HepG2 (cell line): ENCODE measurements around the gene HSPA14. TPM values are rescaled to one million over a fixed set of nuclear protein-coding genes. Genes with fewer than 3 reads are reported as not detected.
A peak's percentile ranks its signal among the peaks of the same experiment; 100 is the strongest.

Source experiments
- CEBPB ChIP-seq: IDR thresholded peaks from 2 replicates; pipeline ENCODE4 v1.6.1; 2011; ENCODE audit warnings: low read depth, low read length, improper control_type of control experiment, borderline replicate concordance
- CEBPG ChIP-seq: IDR thresholded peaks from 2 replicates; pipeline ENCODE4 v1.6.1; 2016
- FOXP4 ChIP-seq: sonication (generic); formaldehyde crosslinking; IDR thresholded peaks from 2 replicates; pipeline ENCODE4 v1.4.0; 2020; ENCODE audit warnings: missing genetic modification reagents
- GATAD2A ChIP-seq: IDR thresholded peaks from 2 replicates; pipeline ENCODE4 v1.6.1; 2016
- GMEB1 ChIP-seq: sonication (generic); formaldehyde crosslinking; IDR thresholded peaks from 2 replicates; pipeline ENCODE4 v1.5.1; 2020; ENCODE audit warnings: missing genetic modification reagents, mild to moderate bottlenecking, borderline replicate concordance
- HOXA3 ChIP-seq: sonication (generic); formaldehyde crosslinking; IDR thresholded peaks from 2 replicates; pipeline ENCODE4 v1.5.0; 2020; ENCODE audit warnings: missing genetic modification reagents
- JUNB ChIP-seq: sonication (generic); formaldehyde crosslinking; IDR thresholded peaks from 2 replicates; pipeline ENCODE4 v1.8.0; 2022; ENCODE audit warnings: missing genetic modification reagents, mild to moderate bottlenecking, borderline replicate concordance
- MLLT10 ChIP-seq: sonication (generic); formaldehyde crosslinking; IDR thresholded peaks from 2 replicates; pipeline ENCODE4 v1.4.0; 2020; ENCODE audit warnings: missing genetic modification reagents
- NCOA5 ChIP-seq: sonication (generic); formaldehyde crosslinking; IDR thresholded peaks from 2 replicates; pipeline ENCODE4 v1.4.0; 2020; ENCODE audit warnings: missing genetic modification reagents
- ONECUT2 ChIP-seq: sonication (generic); formaldehyde crosslinking; IDR thresholded peaks from 2 replicates; pipeline ENCODE4 v1.4.0; 2020; ENCODE audit warnings: missing genetic modification reagents
- POGZ ChIP-seq: sonication (generic); formaldehyde crosslinking; IDR thresholded peaks from 2 replicates; pipeline ENCODE4 v1.4.0; 2020; ENCODE audit warnings: mild to moderate bottlenecking, missing genetic modification reagents
- TAF15 ChIP-seq: fragments of 200-400 bp; formaldehyde crosslinking; IDR thresholded peaks from one replicate; pipeline ENCODE4 v1.6.1; 2018; ENCODE audit warnings: mild to moderate bottlenecking, low read depth, low read length; ENCODE audit not compliant: poor library complexity, severe bottlenecking
- TBX3 ChIP-seq: fragments of 450-650 bp; IDR thresholded peaks from 2 replicates; pipeline ENCODE4 v1.6.1; 2017; ENCODE audit warnings: antibody characterized with exemption, mild to moderate bottlenecking, inconsistent platforms, borderline replicate concordance
- ZBTB46 ChIP-seq: sonication (generic); formaldehyde crosslinking; IDR thresholded peaks from 2 replicates; pipeline ENCODE4 v1.4.0; 2020; ENCODE audit warnings: mild to moderate bottlenecking, missing genetic modification reagents, borderline replicate concordance
- ZFAT ChIP-seq: sonication (generic); formaldehyde crosslinking; conservative IDR thresholded peaks from 2 replicates; pipeline ENCODE4 v1.8.1; 2023; ENCODE audit warnings: missing genetic modification reagents, inconsistent platforms
- ZFP37 ChIP-seq: sonication (generic); formaldehyde crosslinking; IDR thresholded peaks from 2 replicates; pipeline ENCODE4 v1.4.0; 2020; ENCODE audit warnings: missing genetic modification reagents, borderline replicate concordance
- ZNF205 ChIP-seq: IDR thresholded peaks from 2 replicates; pipeline ENCODE4 v1.6.1; 2018; ENCODE audit warnings: missing biosample characterization, missing genetic modification reagents
- ZNF235 ChIP-seq: sonication (generic); formaldehyde crosslinking; IDR thresholded peaks from 2 replicates; pipeline ENCODE4 v1.8.1; 2023; ENCODE audit warnings: mild to moderate bottlenecking, missing genetic modification reagents, borderline replicate concordance
- ZNF362 ChIP-seq: sonication (generic); formaldehyde crosslinking; IDR thresholded peaks from 2 replicates; pipeline ENCODE4 v1.4.0; 2020; ENCODE audit warnings: missing genetic modification reagents, mild to moderate bottlenecking, borderline replicate concordance
- ZNF501 ChIP-seq: sonication (generic); formaldehyde crosslinking; IDR thresholded peaks from 2 replicates; pipeline ENCODE4 v1.5.1; 2020; ENCODE audit warnings: mild to moderate bottlenecking, moderate library complexity, missing genetic modification reagents
- ZNF558 ChIP-seq: sonication (generic); formaldehyde crosslinking; IDR thresholded peaks from 2 replicates; pipeline ENCODE4 v1.9.0; 2022; ENCODE audit warnings: mild to moderate bottlenecking, missing genetic modification reagents, borderline replicate concordance
- ZSCAN20 ChIP-seq: sonication (generic); formaldehyde crosslinking; IDR thresholded peaks from 2 replicates; pipeline ENCODE4 v1.4.0; 2020; ENCODE audit warnings: missing genetic modification reagents, mild to moderate bottlenecking, borderline replicate concordance
- polyA plus RNA-seq, 8 experiments: library from polyadenylated mRNA; depleted of rRNA in 3 of 8; stranded (reverse) in 7 of 8; unstranded in 1 of 8; fragments of >200 nt; fragmentation: Illumina TruSeq in 4 of 8; extraction: Trizol in 4 of 8; gene quantifications; 2 replicates each; pipeline versions ENCODE4 v1.2.1 to v1.2.3, GENCODE V29; 2011 to 2016; ENCODE audit warnings: low read depth in 4 of 8, missing spikeins in 1 of 8, mixed read lengths in 1 of 8; ENCODE audit not compliant: insufficient read depth in 1 of 8
- total RNA-seq, 5 experiments: library from RNA; depleted of rRNA; stranded (reverse); fragments of >200 nt; fragmentation: Illumina TruSeq; extraction: Trizol; gene quantifications; 2 replicates each; pipeline ENCODE4 v1.2.3, GENCODE V29; 2016; ENCODE audit warnings: low read depth in 1 of 5

Gene HSPA14
- total and polyA plus RNA-seq, 2 of the 13 experiments (the other 11 are each of a cell fraction or from before 2014, with no cell fraction given) = 10.7 to 29.8 TPM

- TF ChIP-seq FOXP4 (0 out of 2 replicates have a peak, but pooled peaks have one; percentile 25), TAF15 (peak; percentile 23), ZNF235 (CRISPR knock-in tag) (peak; percentile 90; the same call in 1 of the 2 replicates), TBX3 (no peak), GMEB1 (CRISPR knock-in tag) (peak; percentile 90), ZNF205 (peak; percentile 62; the same call in 1 of the 2 replicates), ZNF501 (CRISPR knock-in tag) (peak; percentile 68; the same call in 1 of the 2 replicates), JUNB (no peak), GATAD2A (CRISPR knock-in tag) (peak; percentile 17; the same call in 1 of the 2 replicates), CEBPG (CRISPR knock-in tag) (0 out of 2 replicates have a peak, but pooled peaks have one; percentile 3), CEBPB (no peak), ONECUT2 (CRISPR knock-in tag) (no peak), POGZ (CRISPR knock-in tag) (0 out of 2 replicates have a peak, but pooled peaks have one; percentile 1), ZFAT (CRISPR knock-in tag) (peak; percentile 85; the same call in 1 of the 2 replicates), MLLT10 (no peak), NCOA5 (CRISPR knock-in tag) (no peak), HOXA3 (CRISPR knock-in tag) (peak; percentile 83), ZBTB46 (no peak), ZNF362 (CRISPR knock-in tag) (peak; percentile 36; the same call in 1 of the 2 replicates), ZNF558 (CRISPR knock-in tag) (no peak; the same call in 1 of the 2 replicates), ZSCAN20 (CRISPR knock-in tag) (peak; percentile 30; the same call in 1 of the 2 replicates), ZFP37 (0 out of 2 replicates have a peak, but pooled peaks have one; percentile 51)
These were observed 40.4 kb downstream of the HSPA14 start, which contains the start of gene SUV39H2 (continued) for GRCh38 chr10:14878266-14879123.
